PC-3 (cell line): Measurements from ENCODE around the gene LRRC8A. TPM values are rescaled to one million over a fixed set of nuclear protein-coding genes. Genes with fewer than 3 reads are reported as not detected.

Experiments used
- ATAC-seq: fragments of 200-7000 bp; cut with Tn5 transposase; 2 replicates; pipeline ENCODE4 v1.9.1; 2020; ENCODE audit warnings: mild to moderate bottlenecking, moderate library complexity
- BruUV-seq: library from RNA; stranded (reverse); fragments of 400-500 nt; replicated peaks from 2 replicates; lab custom pipeline; 2021; lab: Mats Ljungman, UMichigan
- CTCF ChIA-PET: fragments of 300-600 bp; sonication (Branson Sonifier 250); formaldehyde crosslinking; loops from one replicate; lab custom pipeline; 2022; ENCODE audit warnings: antibody characterized with exemption; lab: Charles Lee
- POLR2A ChIA-PET: fragments of 300-600 bp; sonication (Branson Sonifier 250); formaldehyde crosslinking; loops from one replicate; lab custom pipeline; 2022; ENCODE audit warnings: antibody characterized with exemption; ENCODE audit not compliant: unreplicated experiment; lab: Charles Lee
- DNase-seq: peaks from one replicate; pipeline ENCODE4 v3.0.0-alpha.2; 2015
- H2AFZ ChIP-seq: fragments of 300-600 bp; sonication (generic); 2 replicates; pipeline ENCODE4 v1.6.0; 2016; ENCODE audit warnings: antibody characterized with exemption, low read length
- H3F3A ChIP-seq: fragments of 300-600 bp; sonication (generic); one replicate; pipeline ENCODE4 v1.6.0; 2017; ENCODE audit warnings: antibody characterized with exemption, low read length, control low read depth, mild to moderate bottlenecking; ENCODE audit not compliant: unreplicated experiment
- H3K27ac ChIP-seq: fragments of 300-600 bp; sonication (generic); 2 replicates; pipeline ENCODE4 v1.5.1; 2016; ENCODE audit warnings: mild to moderate bottlenecking, low read length
- H3K27me3 ChIP-seq: fragments of 300-600 bp; sonication (generic); 2 replicates; pipeline ENCODE4 v1.6.1; 2016; ENCODE audit warnings: low read length, mixed read lengths
- H3K36me3 ChIP-seq: fragments of 300-600 bp; sonication (generic); 2 replicates; pipeline ENCODE4 v1.6.1; 2016; ENCODE audit warnings: low read depth, mixed run types, low read length, mixed read lengths
- H3K4me1 ChIP-seq: fragments of 300-600 bp; sonication (generic); 2 replicates; pipeline ENCODE4 v1.5.1; 2016; ENCODE audit warnings: low read length; ENCODE audit not compliant: insufficient read depth
- H3K4me2 ChIP-seq: fragments of 300-600 bp; sonication (generic); 2 replicates; pipeline ENCODE4 v1.6.0; 2016; ENCODE audit warnings: low read length
- H3K4me3 ChIP-seq: fragments of 300-600 bp; sonication (generic); 2 replicates; pipeline ENCODE4 v1.5.1; 2016; ENCODE audit warnings: mild to moderate bottlenecking, low read length, mixed read lengths
- H3K79me2 ChIP-seq: fragments of 300-600 bp; sonication (generic); 2 replicates; pipeline ENCODE4 v1.6.1; 2017; ENCODE audit warnings: low read length, mixed read lengths
- H3K9ac ChIP-seq: fragments of 300-600 bp; sonication (generic); 2 replicates; pipeline ENCODE4 v1.6.0; 2016; ENCODE audit warnings: mild to moderate bottlenecking, low read length
- H3K9me2 ChIP-seq: fragments of 300-600 bp; sonication (generic); replicated peaks from 2 replicates; pipeline ENCODE4 v1.6.1; 2016; ENCODE audit warnings: mixed run types, low read length, mixed read lengths
- H3K9me3 ChIP-seq: fragments of 300-600 bp; sonication (generic); 2 replicates; pipeline ENCODE4 v1.6.1; 2016; ENCODE audit warnings: low read length, mixed read lengths
- H4K20me1 ChIP-seq: fragments of 300-600 bp; sonication (generic); 2 replicates; pipeline ENCODE4 v1.6.1; 2016; ENCODE audit warnings: low read length, mixed read lengths
- CTCF ChIP-seq: fragments of 300-600 bp; sonication (generic); conservative IDR thresholded peaks from 2 replicates; pipeline ENCODE4 v1.5.1; 2017; ENCODE audit warnings: antibody characterized with exemption, low read depth, mild to moderate bottlenecking, low read length
- EZH2 ChIP-seq: fragments of 300-600 bp; sonication (generic); IDR thresholded peaks from one replicate; pipeline ENCODE4 v1.6.1; 2017; ENCODE audit warnings: antibody characterized with exemption, mild to moderate bottlenecking, low read length; ENCODE audit not compliant: unreplicated experiment
- EZH2phosphoT487 ChIP-seq: fragments of 300-600 bp; sonication (generic); IDR thresholded peaks from 2 replicates; pipeline ENCODE4 v1.6.1; 2018; ENCODE audit warnings: mild to moderate bottlenecking, antibody characterized with exemption, low read length, borderline replicate concordance
- intact Hi-C: fragments of 100-400 bp; cut with micrococcal nuclease; formaldehyde crosslinking; loops from 2 replicates; pipeline ENCODE4 v1.9.0; 2023
- total RNA-seq: library from RNA; depleted of rRNA; stranded (reverse); fragments of >200 nt; gene quantifications from 2 replicates; pipeline ENCODE4 v1.2.3, GENCODE V29; 2014

Gene LRRC8A
- total RNA-seq, 1 experiment from 2014 or later = 65.5 TPM

- Histone ChIP-seq H3K9ac (peak overlapping the region; percentile 78), H3K9me3 (no peaks in the 10 kb centered on the region), H3K27me3 (no peaks in the 10 kb centered on the region), H3K9me2 (no peaks in the 10 kb centered on the region), H3K4me3 (no peak overlapping the region), H3K4me2 (peak overlapping the region; percentile 58), H2AFZ (no peak overlapping the region), H4K20me1 (no peaks in the 10 kb centered on the region), H3K79me2 (peaks cover 59% of the 10 kb centered on the region), H3K27ac (peak overlapping the region; percentile 99), H3K36me3 (peaks cover 27% of the 10 kb centered on the region), H3F3A (no peaks in the 10 kb centered on the region), H3K4me1 (peaks cover 41% of the 10 kb centered on the region)
- ChIA-PET CTCF (no interaction called here), POLR2A (interaction anchor here (0.6 kb wide), 1 partner anchor 56 kb away, joined by 10 read pairs; no protein-coding TSS in a partner anchor)
- TF ChIP-seq EZH2 (no peak), EZH2phosphoT487 (no peak), CTCF (no peak)
- BruUV-seq = no TSS peak
- ATAC-seq (peak; percentile 47), DNase-seq (peak; percentile 81)
- intact Hi-C loops = no loop called here
Measured at GRCh38 chr9:128911529-128912035, 29.6 kb downstream of the LRRC8A start.

GRCh38 chr9:128912270-128912853 lies 30.4 kb downstream of the LRRC8A start:
- H3K27me3 ChIP-seq = no peaks in the 10 kb centered on the region
- no TSS peak for BruUV-seq
- no peak for TF ChIP-seq EZH2phosphoT487
- TF ChIP-seq CTCF = no peak
- no peak for TF ChIP-seq EZH2
- peaks cover 55% of the 10 kb centered on the region for H3K79me2 ChIP-seq
- H2AFZ ChIP-seq = no peak overlapping the region
- CTCF ChIA-PET = interaction anchor here (0.5 to 0.6 kb wide), 2 partner anchors 12 to 38 kb away, joined by 3 to 4 read pairs; no protein-coding TSS in a partner anchor
- peak overlapping the region; percentile 99 for H3K27ac ChIP-seq
- no peak overlapping the region for H3K4me3 ChIP-seq
- ATAC-seq = peak; percentile 72
- no peaks in the 10 kb centered on the region for H3F3A ChIP-seq
- H4K20me1 ChIP-seq = no peaks in the 10 kb centered on the region
- peak; percentile 95 for DNase-seq
- H3K9me3 ChIP-seq = no peaks in the 10 kb centered on the region
- POLR2A ChIA-PET = interaction anchor here (0.6 to 0.7 kb wide), 5 partner anchors 11 to 1331 kb away, joined by 3 to 10 read pairs (median 5); no protein-coding TSS in a partner anchor
- peaks cover 27% of the 10 kb centered on the region for H3K36me3 ChIP-seq
- H3K9me2 ChIP-seq = no peaks in the 10 kb centered on the region
- H3K4me1 ChIP-seq = peaks cover 48% of the 10 kb centered on the region
- H3K9ac ChIP-seq = peak overlapping the region; percentile 78
- intact Hi-C loops = no loop called here
- peak overlapping the region; percentile 58 for H3K4me2 ChIP-seq
